ENCODE data around the gene BAG5. TPM values are rescaled to one million over a fixed set of nuclear protein-coding genes. Genes with fewer than 3 reads are reported as not detected.
A peak's percentile ranks its signal among the peaks of the same experiment; 100 is the strongest.

BAG5 gene
- total and polyA plus RNA-seq, 8 donors: 22.7 to 32.1 (median 25.9) TPM

DNA sequence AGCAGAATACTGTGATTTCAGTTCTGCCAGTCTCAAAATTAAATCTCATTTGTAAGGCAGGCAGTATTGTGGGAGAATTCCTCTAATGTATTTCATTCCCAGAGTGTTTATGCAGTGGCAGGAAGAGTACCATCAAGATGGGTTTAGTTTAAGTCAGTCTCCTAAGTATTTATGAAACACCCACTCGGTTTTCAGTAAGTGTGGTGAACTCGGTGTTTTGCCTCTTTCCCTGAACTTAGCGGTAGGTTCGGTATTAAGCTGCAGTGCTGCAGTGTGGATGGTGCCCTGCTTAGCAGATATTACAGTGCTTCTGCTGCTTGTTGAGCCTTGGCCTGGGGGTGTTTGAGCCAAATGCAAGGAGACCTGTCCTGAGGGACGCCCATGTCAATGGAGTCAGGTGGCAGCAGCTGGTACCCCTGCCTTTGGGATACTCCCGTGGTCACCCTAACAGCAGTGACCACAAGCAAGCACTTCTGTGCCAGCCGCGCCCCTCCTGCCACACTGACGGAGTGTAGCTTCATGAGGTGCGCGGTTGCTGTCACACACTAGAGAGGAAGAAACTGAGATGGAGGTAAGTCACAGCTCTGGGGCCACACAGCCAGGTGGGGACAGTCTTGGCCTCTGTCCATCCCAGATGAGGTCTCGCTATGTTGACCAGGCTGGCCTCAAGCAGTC, 16.1 kb upstream of the BAG5 start:
- H3K36me3 ChIP-seq: peaks cover 0 to 62% of the 10 kb centered on the region in 2 donors
- H3K9me3 ChIP-seq: no peaks in the 10 kb centered on the region
- H3K4me1 ChIP-seq: peaks cover 6 to 42% of the 10 kb centered on the region in 2 donors
- no peak overlapping the region for H3K27ac ChIP-seq
- H3K4me3 ChIP-seq: no peak overlapping the region
- ATAC-seq: no peak
- no peak for DNase-seq
- TF ChIP-seq, protein P1, sequence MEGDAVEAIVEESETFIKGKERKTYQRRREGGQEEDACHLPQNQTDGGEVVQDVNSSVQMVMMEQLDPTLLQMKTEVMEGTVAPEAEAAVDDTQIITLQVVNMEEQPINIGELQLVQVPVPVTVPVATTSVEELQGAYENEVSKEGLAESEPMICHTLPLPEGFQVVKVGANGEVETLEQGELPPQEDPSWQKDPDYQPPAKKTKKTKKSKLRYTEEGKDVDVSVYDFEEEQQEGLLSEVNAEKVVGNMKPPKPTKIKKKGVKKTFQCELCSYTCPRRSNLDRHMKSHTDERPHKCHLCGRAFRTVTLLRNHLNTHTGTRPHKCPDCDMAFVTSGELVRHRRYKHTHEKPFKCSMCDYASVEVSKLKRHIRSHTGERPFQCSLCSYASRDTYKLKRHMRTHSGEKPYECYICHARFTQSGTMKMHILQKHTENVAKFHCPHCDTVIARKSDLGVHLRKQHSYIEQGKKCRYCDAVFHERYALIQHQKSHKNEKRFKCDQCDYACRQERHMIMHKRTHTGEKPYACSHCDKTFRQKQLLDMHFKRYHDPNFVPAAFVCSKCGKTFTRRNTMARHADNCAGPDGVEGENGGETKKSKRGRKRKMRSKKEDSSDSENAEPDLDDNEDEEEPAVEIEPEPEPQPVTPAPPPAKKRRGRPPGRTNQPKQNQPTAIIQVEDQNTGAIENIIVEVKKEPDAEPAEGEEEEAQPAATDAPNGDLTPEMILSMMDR (IDR thresholded peaks at IDR 0.05): no peak
- intact Hi-C loops (cut with DNase I): loop anchor here in 1 of 2 donors (10.0 kb wide), 1 partner anchor 116 kb away; no protein-coding TSS in a partner anchor
- no peaks in the 10 kb centered on the region for H3K27me3 ChIP-seq

DNA sequence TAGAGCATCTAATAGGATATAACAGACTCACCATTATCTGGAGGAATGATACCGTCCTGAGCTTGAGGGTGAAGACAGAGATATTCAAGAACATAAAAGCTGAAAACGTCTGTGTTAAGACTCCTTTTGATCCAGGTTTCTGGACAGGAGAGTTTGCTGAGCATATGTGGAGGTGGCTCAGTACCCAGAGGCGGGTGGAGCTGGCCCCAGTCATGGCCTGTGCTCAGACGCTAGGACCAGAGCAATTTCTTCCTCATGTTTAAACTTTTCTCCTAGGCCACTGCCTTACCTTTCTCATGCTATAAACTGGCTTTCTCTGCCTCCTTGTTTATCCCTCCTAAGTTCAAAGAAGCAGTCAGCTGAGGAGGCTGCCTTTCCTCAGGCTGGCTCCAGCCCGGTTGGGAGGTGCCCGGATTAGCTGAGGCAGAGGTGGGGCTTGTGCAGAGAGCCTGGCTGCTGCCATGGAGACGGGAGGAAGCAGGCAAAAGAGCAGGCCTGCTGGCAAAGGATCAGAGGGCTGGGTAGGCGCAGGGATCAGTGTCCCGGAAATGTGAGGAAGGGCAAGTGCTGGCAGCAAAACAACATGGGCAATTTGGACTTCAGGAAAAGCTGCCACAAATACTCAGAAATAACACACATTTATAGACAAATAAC, 14.0 kb upstream of the BAG5 start:
- TF ChIP-seq, protein P1 (IDR thresholded peaks at IDR 0.05): no peak
- DNase-seq (peak; percentile 73 to 93 (median 91)), ATAC-seq (peak; percentile 98)
- H3K4me1 ChIP-seq: peaks cover 6 to 45% of the 10 kb centered on the region in 2 donors
- intact Hi-C loops (cut with DNase I): loop anchor here in 1 of 2 donors (10.0 kb wide), 1 partner anchor 118 kb away; no protein-coding TSS in a partner anchor
- peaks cover 0 to 70% of the 10 kb centered on the region in 2 donors for H3K36me3 ChIP-seq
- H3K4me3 ChIP-seq: no peak overlapping the region
- H3K9me3 ChIP-seq: no peaks in the 10 kb centered on the region
- peak overlapping the region; percentile 78 to 89 for H3K27ac ChIP-seq
- no peaks in the 10 kb centered on the region for H3K27me3 ChIP-seq

DNA sequence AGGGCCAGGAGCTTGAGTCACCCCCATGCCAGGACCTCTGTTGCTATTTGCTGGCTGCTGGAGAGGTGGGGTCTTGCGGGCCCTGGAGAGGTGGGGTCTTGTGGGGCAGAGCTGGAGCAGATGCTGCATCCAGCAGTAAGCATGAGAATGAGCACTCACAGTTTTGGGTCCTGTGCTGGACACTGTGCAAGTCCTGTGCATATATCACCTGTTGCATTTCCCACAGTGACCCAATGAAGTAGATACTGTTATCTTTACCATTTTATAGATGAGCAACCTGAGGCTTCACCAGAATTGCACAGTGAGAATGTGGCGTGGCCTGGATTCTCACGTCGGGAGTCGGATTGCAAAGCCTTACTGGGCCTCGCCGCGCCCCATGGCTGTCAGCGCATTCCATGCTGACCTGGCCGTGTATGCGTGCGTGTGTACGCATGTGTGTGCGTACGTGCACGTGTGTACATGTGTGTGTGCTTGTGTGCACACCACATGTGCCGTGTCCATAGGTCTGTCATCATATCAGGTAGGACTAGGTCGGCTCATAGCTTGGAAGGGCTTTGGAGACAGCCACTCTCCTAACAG, 12.3 kb upstream of the BAG5 start:
- DNase-seq (no peak), ATAC-seq (no peak)
- Histone ChIP-seq H3K27me3 (no peaks in the 10 kb centered on the region), H3K36me3 (peaks cover 0 to 63% of the 10 kb centered on the region in 2 donors), H3K4me1 (peaks cover 6 to 45% of the 10 kb centered on the region in 2 donors), H3K4me3 (no peak overlapping the region), H3K27ac (peak overlapping the region in 1 of 2 donors; percentile 78), H3K9me3 (no peaks in the 10 kb centered on the region)
- TF ChIP-seq, protein P1 (IDR thresholded peaks at IDR 0.05): no peak
- intact Hi-C loops (cut with DNase I): loop anchor here in 1 of 2 donors (10.0 kb wide), 1 partner anchor 120 kb away; no protein-coding TSS in a partner anchor

DNA sequence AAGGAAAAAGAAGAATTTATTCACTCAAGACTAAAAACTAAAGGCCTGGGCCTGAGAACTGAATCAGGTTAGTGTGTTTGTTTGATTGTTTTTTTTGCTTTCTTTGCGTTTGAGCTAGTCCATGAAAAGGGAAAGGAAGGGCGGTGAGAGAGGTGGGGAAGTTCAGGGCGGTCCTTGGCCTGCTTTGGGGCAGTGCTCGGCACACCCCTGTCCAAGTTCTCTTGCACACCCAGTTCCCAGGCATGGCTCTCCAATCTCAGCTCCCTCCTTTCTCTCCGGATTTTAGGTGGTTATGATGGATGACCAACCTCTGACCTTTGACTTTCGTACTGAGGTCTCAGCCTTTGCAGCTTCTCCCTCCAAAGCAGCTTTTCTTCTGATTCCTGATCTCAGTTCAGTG, 11.6 kb upstream of the BAG5 start:
- no peak for DNase-seq
- Histone ChIP-seq H3K4me3 (no peak overlapping the region), H3K27ac (peak overlapping the region in 1 of 2 donors; percentile 52), H3K36me3 (peaks cover 0 to 56% of the 10 kb centered on the region in 2 donors), H3K27me3 (no peaks in the 10 kb centered on the region), H3K4me1 (peaks cover 6 to 45% of the 10 kb centered on the region in 2 donors), H3K9me3 (no peaks in the 10 kb centered on the region)
- ATAC-seq: no peak
- intact Hi-C loops (cut with DNase I): loop anchor here in 1 of 2 donors (10.0 kb wide), 1 partner anchor 121 kb away; no protein-coding TSS in a partner anchor
- TF ChIP-seq, protein P1 (IDR thresholded peaks at IDR 0.05): no peak

DNA sequence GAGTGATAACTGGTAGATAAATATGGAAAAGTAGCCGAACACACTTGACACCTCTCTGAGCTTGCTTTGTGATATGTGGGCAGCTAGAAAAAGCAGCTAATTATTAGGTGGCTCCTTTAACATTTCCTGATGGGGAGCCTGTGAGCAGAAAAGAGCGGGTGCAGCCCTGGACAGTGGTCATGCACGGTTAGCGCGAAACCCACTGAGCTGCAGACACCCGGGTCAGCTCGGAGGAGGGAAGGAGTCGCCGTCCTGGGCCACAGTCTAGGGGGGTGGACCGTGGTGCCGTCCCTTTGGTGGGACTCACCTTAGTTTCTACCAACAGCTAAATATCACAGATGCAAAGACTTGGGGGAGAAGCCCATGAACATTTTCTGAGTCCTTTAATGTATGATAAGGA, 7.0 kb upstream of the BAG5 start:
- Histone ChIP-seq H3K4me3 (no peak overlapping the region), H3K4me1 (peaks cover 0 to 30% of the 10 kb centered on the region in 2 donors), H3K27ac (no peak overlapping the region), H3K27me3 (no peaks in the 10 kb centered on the region), H3K9me3 (no peaks in the 10 kb centered on the region), H3K36me3 (peaks cover 0 to 22% of the 10 kb centered on the region in 2 donors)
- ATAC-seq (no peak), DNase-seq (no peak)
- TF ChIP-seq, protein P1 (IDR thresholded peaks at IDR 0.05): no peak
- intact Hi-C loops (cut with DNase I): no loop called here
